OCI-LY1 (cell line): ENCODE results near the gene SELENOO.

Source experiments
- EZH2 ChIP-seq: fragments of 200-600 bp; sonication (generic), shearing (Covaris generic); IDR thresholded peaks from 2 replicates; pipeline ENCODE4 v1.8.0; 2017; ENCODE audit warnings: borderline replicate concordance, mixed run types, mild to moderate bottlenecking, antibody characterized with exemption, low read length, moderate library complexity, mixed read lengths
- TF ChIP-seq, protein P1 (sequence below): fragments of 200-600 bp; sonication (generic), shearing (Covaris generic); IDR thresholded peaks from 2 replicates; pipeline ENCODE4 v1.5.1; 2017; ENCODE audit warnings: mild to moderate bottlenecking, antibody characterized with exemption, low read length, moderate library complexity, mixed read lengths

DNA sequence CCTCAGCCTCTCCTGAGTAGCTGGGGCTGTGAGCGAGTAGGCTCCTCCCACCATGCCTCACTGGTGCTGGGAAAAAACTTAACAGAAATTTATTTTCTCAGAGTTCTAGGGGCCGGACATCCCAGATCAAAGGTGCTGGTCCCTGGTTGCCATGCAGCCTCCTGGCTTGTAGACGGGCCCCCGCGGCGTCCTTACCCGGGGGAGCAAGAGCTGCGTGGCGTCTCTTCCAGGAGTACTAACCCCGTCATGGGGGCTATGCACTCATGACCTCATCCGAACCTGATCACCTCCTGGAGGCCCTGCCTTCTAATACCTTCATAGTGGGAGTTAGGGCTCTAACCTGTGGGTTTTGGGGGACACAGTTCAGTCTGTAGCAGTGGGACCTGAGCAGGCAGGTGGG, 12.5 kb upstream of the SELENOO start:
- TF ChIP-seq, protein P1, sequence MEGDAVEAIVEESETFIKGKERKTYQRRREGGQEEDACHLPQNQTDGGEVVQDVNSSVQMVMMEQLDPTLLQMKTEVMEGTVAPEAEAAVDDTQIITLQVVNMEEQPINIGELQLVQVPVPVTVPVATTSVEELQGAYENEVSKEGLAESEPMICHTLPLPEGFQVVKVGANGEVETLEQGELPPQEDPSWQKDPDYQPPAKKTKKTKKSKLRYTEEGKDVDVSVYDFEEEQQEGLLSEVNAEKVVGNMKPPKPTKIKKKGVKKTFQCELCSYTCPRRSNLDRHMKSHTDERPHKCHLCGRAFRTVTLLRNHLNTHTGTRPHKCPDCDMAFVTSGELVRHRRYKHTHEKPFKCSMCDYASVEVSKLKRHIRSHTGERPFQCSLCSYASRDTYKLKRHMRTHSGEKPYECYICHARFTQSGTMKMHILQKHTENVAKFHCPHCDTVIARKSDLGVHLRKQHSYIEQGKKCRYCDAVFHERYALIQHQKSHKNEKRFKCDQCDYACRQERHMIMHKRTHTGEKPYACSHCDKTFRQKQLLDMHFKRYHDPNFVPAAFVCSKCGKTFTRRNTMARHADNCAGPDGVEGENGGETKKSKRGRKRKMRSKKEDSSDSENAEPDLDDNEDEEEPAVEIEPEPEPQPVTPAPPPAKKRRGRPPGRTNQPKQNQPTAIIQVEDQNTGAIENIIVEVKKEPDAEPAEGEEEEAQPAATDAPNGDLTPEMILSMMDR = no peak
- no peak for TF ChIP-seq EZH2
